GM12892 (cell line): Measurements from ENCODE around the gene EEF2.

Experiments
- POLR2A ChIP-seq: IDR thresholded peaks from 2 replicates; pipeline ENCODE4 v1.6.1; 2011; ENCODE audit warnings: low read depth, low read length, control low read depth
- POLR2AphosphoS5 ChIP-seq: IDR thresholded peaks from 2 replicates; pipeline ENCODE4 v1.6.1; 2011; ENCODE audit warnings: low read depth, low read length, control low read depth

DNA sequence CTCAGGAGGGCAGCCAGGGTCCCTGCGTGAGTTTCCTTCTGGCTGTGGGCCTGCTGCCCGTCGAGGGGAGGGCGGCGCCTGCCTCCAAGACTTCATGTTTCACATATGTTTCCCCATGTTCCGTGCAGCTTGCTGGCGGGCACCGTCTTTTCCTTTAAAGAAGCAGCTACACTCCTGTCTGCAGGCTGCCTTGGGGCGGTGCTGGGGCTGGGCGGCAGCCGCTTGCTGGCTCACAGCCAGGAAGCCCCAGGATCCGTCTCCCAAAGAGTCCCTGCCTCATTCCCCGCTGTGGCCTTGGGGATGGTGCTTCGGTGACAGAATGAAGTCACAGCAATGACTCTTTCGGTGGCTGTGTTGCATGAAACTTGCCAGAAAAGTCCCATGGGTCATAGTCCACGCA lies 47.2 kb upstream of the EEF2 start:
- no peak for TF ChIP-seq POLR2A
- TF ChIP-seq POLR2AphosphoS5, result no peak
